AG08396 (cell line): ENCODE data around the gene PRKCH.

Source experiments
- DNase-seq: peaks from one replicate; pipeline ENCODE4 v3.0.0; 2012; ENCODE audit warnings: low spot score, mixed read lengths

Gene PRKCH

GRCh38 chr14:61553730-61554641 is 232.6 kb downstream of the PRKCH start:
- peak; percentile 72 for DNase-seq

- no peak for DNase-seq
Observed at GRCh38 chr14:61555056-61555838, 233.9 kb downstream of the PRKCH start.

- DNase-seq, result no peak
Observed at GRCh38 chr14:61556455-61556854, 235.1 kb downstream of the PRKCH start.

DNA sequence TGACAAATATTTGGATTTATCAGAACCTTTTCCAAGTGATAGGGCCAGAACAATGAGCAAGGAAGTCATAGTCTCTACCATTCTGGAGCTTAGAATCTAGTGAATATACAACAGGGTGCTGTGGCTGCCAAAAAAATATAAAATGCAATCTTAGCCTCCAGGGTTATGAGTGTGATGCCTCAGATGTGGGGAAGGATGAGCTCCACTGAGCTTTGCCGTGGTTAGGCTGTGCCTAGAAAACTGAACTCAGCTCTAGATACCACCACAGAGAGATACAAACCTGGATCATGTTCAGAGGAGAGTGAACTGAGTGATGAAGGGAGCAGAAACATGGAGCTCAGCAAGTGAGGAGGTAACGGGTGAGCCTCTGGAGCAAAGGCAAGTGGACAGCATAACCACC is 235.9 kb downstream of the PRKCH start:
- DNase-seq, result no peak

DNA sequence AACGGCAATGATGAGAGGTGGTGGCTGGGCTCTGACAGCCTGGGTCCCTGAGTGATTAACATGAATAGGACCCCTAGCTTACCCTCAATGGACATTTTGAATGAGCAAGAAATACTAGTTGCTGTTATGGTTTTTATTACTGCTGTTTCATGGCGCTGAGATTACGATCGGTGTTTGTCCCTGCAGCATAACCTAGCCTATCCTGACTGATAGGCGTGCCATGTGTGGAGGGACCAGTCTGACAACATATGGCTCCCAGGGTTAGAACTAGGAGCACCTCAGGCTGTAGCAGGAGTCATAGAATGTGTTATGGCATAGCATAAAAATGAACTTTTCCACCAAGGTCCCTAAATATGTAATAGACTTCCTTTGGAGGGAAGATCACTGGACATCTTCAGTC is 236.5 kb downstream of the PRKCH start:
- no peak for DNase-seq

DNA sequence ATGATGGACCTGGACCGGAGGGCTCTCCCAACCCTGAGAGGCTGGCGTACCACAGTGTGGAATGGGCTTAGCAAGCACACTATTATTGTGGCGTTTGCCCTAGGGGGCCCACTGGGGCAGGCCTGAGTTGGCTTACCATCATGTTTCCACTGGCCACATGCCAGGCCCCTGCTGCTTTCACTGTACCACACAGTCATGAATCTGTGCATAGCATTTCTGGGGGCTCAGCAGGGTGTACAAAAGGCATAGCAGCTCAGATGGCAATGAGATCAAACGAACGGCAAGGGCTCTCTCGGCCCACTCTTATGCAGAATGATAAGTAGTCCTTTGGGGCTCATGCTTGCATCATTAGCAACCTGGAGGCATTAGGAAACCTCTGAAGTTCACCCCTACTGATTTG is 236.9 kb downstream of the PRKCH start:
- DNase-seq, result no peak

DNA sequence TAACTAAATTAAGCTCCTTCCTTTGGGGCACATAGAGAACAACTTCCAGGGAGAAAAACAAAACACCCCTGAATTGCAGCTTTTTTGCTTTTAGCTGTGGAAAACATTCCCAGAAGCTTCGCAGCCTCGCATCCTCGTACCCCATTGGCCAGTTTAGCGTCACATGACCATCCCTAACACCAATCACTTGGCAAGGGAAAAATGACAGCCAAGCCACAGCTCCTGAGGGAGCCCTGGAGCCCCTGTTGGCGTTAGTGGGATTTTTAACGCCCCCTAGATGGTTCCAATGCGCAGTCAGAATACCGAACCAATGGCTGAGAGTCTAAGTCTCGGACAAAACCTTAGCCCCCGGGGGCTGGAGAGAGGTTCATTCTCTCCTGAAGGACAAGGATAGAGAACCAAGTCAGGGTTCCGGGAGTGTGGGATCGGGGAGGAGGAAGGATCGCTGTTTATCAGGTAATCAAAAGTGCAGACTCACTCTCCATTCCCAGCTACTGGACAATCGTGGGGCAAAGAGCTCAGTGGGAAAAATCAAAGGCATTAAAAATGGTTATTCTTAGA is 238.3 kb downstream of the PRKCH start:
- DNase-seq, result no peak

DNA sequence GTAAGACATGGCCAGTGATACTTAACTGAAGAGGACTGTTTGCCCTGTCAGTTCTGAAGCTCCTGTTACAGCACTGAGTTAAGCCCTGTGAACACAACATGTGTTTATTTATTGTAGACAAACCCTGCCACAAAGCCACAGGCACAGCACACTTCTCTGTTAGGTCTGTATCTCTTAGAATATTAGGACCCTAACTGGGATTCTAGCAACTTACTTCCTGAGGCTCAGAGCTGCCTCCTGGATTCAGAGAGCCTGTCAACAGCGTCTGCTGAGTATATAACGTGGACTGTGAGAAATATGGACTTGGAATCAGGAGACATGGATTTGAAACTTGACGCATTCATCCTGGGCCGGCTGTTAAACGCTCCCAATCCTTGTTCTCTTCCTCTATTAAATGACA is 238.9 kb downstream of the PRKCH start:
- no peak for DNase-seq

DNA sequence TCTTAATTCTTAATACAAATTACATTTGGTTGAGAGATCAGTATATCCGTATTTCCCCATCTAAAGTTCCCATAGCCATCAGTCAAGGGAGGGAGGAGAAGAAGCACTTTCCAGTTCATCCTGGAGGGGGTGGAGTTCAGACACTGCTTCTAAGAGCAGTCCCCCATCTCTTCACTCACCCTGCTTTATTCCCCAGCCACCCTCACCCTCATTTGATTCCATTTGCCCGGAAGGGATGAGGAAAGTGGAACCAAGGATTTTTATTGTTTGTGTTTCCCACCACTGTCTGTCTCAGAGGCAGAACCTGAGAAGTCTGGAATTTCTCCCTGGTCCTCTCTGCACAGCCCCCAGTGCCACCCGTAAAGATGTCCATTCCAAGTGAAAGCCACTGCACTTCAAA is 239.7 kb downstream of the PRKCH start:
- DNase-seq, result no peak

- peak; percentile 76 for DNase-seq
Observed at GRCh38 chr14:61561657-61562276, 240.4 kb downstream of the PRKCH start.

- DNase-seq, result peak; percentile 84
Observed at GRCh38 chr14:61562321-61563161, 241.2 kb downstream of the PRKCH start.

DNA sequence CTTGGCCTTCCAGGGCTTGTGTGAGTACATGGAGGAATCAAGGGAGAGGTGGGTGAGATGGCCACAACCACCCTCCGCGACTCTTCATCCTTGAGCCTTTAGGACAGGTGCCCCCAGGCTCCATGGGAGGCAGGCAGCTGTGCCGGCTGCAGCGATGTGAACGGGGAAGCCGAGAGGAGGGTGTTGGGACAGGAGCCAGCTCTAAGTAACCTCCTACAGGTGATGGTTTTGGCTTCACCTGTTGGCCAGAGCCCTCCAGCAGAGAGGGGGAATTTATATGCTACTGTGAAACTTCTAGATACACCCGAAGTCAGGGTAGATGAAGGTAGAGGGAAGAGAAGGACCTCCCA is 241.8 kb downstream of the PRKCH start:
- no peak for DNase-seq

DNA sequence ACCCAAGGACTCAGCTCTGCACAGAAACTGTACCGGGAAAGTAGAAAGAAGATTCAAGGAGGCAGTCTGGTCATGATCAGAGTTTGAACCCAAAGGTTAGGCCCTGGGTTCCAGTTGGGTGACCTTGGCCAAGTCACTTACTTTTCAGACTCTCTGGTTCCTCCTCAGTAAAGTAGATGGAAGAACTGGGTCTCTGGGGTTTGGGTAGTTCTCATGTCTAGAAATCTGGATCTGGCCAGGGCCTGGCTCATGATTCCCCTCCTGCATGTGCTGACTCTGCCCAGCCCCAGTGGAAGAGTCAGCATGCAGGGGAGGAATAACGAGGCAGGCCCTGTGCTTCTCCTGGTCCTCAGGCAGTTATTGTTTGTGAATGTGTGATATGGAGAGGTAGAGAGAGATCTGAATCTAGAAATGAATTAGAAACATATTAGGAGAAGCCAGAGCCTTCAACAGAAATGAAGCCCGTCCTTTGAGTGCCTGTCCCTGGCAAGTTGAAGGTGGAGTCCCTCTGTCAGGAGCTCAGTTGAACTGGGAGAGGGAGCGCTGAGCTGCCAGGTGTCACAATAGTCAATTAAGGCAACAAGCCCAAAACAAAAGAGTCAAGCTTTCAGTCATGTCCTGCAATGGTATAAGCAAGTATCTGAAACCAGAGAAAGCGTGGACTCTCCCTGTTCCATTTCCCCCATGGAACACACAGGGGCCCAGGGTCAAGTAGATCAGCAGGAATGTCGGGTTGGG is 242.7 kb downstream of the PRKCH start:
- no peak for DNase-seq

DNA sequence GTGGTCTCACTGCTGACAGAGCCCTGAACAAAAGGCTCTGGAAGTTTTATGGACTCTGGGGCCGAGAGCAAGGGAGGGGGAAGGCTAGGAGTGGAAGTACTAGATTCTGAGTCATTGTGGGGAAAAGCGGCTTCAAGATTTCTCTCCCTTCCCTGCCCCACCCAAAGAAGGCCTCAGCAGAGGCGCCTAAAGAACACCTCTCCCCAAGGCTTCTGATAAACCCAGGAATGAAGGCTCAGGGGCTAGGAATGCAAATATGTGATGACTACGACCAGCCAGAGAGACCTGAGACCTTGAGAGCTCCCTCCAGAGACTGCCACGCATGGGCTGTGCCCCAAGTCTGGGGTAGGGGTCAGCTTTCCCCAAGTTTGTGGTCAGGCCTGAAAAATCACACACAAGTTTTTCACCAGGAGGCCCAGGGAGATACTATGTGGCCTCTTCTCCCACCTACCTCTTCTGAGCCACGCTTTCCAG is 243.3 kb downstream of the PRKCH start:
- DNase-seq, result peak; percentile 75

- DNase-seq, result no peak
Observed at GRCh38 chr14:61565181-61565580, 243.8 kb downstream of the PRKCH start.

GRCh38 chr14:61565836-61566536 is 244.6 kb downstream of the PRKCH start:
- DNase-seq, result peak; percentile 52

GRCh38 chr14:61566537-61567225 is 245.3 kb downstream of the PRKCH start:
- DNase-seq, result peak; percentile 43

GRCh38 chr14:61567838-61568571 is 246.6 kb downstream of the PRKCH start:
- DNase-seq, result no peak

DNA sequence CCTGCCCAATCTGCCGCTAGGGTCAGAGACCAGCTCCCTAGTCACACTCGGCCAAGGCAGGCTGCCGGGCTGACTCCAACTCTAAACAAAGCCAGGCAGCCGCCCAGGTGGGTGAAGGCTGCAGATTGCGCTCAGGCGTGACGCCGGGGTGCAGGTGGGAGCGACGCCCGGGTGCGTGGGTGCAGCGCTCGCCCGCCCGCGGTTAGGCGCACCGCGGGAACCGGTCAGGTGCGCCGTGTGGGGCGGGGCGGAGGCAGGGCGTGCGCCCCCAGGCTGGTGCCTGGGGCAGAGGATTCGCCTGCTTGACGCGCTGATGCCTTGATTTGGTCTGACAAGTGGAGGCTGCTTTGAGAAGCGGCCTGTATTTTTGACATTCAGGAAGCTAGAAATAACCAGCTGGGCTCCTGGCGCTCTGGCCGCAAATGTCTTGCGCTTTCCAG is 247.2 kb downstream of the PRKCH start:
- no peak for DNase-seq
